SU-DHL-6 (cell line): ENCODE data around the gene MESD.

Source experiments
- H2AFZ ChIP-seq: fragments of 200-600 bp; sonication (generic); 2 replicates; pipeline ENCODE4 v1.6.1; 2014; ENCODE audit warnings: low read depth, mild to moderate bottlenecking, moderate library complexity, mixed read lengths, antibody characterized with exemption, low read length; ENCODE audit not compliant: severe bottlenecking
- H3F3A ChIP-seq: fragments of 200-600 bp; shearing (Covaris generic); 2 replicates; pipeline ENCODE4 v1.6.0; 2016; ENCODE audit warnings: antibody characterized with exemption, mild to moderate bottlenecking; ENCODE audit not compliant: insufficient read depth
- H3K27ac ChIP-seq: fragments of 200-600 bp; sonication (generic); 2 replicates; pipeline ENCODE4 v1.5.1; 2016; ENCODE audit warnings: low read depth, mild to moderate bottlenecking, low read length, moderate library complexity, mixed read lengths
- H3K27me3 ChIP-seq: fragments of 200-600 bp; sonication (generic), shearing (Covaris generic); 2 replicates; pipeline ENCODE4 v1.6.0; 2014; ENCODE audit warnings: mild to moderate bottlenecking, low read length
- H3K36me3 ChIP-seq: fragments of 200-600 bp; sonication (generic); 2 replicates; pipeline ENCODE4 v1.6.1; 2014; ENCODE audit warnings: mild to moderate bottlenecking, low read length, mixed read lengths
- H3K4me2 ChIP-seq: fragments of 300-600, 200-600 bp; shearing (Covaris generic), sonication (generic); 2 replicates; pipeline ENCODE4 v1.6.0; 2014; ENCODE audit warnings: low read length, low read depth, mild to moderate bottlenecking; ENCODE audit not compliant: poor library complexity, severe bottlenecking
- H3K4me3 ChIP-seq: fragments of 200-600 bp; sonication (generic); 2 replicates; pipeline ENCODE4 v1.5.1; 2014; ENCODE audit warnings: antibody characterized with exemption, low read length, mild to moderate bottlenecking, mixed read lengths; ENCODE audit not compliant: insufficient read depth, poor library complexity, severe bottlenecking
- H3K79me2 ChIP-seq: fragments of 200-600 bp; sonication (generic); 2 replicates; pipeline ENCODE4 v1.6.1; 2014; ENCODE audit warnings: mild to moderate bottlenecking, low read length, moderate library complexity; ENCODE audit not compliant: insufficient read depth
- H3K9ac ChIP-seq: fragments of 200-600 bp; sonication (generic); 2 replicates; pipeline ENCODE4 v1.7.0; 2014; ENCODE audit warnings: mild to moderate bottlenecking, low read length
- H3K9me2 ChIP-seq: fragments of 200-600 bp; sonication (generic); replicated peaks from 2 replicates; pipeline ENCODE4 v1.6.1; 2014; ENCODE audit warnings: low read length; ENCODE audit not compliant: insufficient read depth
- H3K9me3 ChIP-seq: fragments of 200-600 bp; sonication (generic); 2 replicates; pipeline ENCODE4 v1.6.1; 2014; ENCODE audit warnings: low read length, mixed read lengths; ENCODE audit not compliant: insufficient read depth
- H4K20me1 ChIP-seq: fragments of 200-600 bp; sonication (generic); 2 replicates; pipeline ENCODE4 v1.6.1; 2014; ENCODE audit warnings: low read depth, mild to moderate bottlenecking, antibody characterized with exemption, low read length, moderate library complexity, mixed read lengths
- EZH2phosphoT487 ChIP-seq: fragments of 200-600 bp; sonication (generic), shearing (Covaris generic); conservative IDR thresholded peaks from 2 replicates; pipeline ENCODE4 v1.6.1; 2018; ENCODE audit warnings: mild to moderate bottlenecking, antibody characterized with exemption, low read length, moderate library complexity, mixed read lengths
- TF ChIP-seq, protein P1 (sequence below): fragments of 200-600 bp; sonication (generic); IDR thresholded peaks from one replicate; pipeline ENCODE4 v1.5.1; 2017; ENCODE audit warnings: antibody characterized with exemption, mild to moderate bottlenecking, low read length, moderate library complexity; ENCODE audit not compliant: insufficient read depth, poor library complexity, severe bottlenecking

MESD gene

DNA sequence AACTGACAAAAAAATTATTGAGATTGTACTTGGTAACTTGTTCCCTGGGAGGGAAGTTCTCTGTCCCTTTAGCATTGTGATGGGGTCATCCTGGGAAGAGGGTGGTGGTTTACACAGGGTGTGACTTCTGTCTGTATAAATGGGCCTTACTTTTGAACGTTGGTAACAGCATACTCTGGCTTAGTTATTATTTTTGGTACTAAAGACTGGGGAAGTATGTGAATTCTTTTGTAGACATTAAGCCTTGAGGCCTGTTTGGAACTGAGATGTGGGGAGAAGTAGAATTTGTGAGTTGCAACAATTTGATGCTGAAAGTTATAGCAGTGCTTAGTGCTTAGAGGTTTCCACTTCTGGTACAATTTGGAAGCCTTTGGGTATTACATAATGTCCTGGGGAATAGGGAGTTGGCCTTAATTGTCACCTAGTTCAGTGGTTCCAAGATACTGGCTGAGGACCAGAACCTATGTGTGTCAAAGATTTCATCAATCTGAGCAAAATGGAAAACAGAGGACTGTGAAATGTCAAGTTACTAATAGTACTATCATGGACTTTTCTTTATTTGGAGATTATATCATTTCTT is 27.0 kb upstream of the MESD start:
- TF ChIP-seq, protein P1, sequence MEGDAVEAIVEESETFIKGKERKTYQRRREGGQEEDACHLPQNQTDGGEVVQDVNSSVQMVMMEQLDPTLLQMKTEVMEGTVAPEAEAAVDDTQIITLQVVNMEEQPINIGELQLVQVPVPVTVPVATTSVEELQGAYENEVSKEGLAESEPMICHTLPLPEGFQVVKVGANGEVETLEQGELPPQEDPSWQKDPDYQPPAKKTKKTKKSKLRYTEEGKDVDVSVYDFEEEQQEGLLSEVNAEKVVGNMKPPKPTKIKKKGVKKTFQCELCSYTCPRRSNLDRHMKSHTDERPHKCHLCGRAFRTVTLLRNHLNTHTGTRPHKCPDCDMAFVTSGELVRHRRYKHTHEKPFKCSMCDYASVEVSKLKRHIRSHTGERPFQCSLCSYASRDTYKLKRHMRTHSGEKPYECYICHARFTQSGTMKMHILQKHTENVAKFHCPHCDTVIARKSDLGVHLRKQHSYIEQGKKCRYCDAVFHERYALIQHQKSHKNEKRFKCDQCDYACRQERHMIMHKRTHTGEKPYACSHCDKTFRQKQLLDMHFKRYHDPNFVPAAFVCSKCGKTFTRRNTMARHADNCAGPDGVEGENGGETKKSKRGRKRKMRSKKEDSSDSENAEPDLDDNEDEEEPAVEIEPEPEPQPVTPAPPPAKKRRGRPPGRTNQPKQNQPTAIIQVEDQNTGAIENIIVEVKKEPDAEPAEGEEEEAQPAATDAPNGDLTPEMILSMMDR, result no peak
- TF ChIP-seq EZH2phosphoT487, result no peak
- no peaks in the 10 kb centered on the region for H3K27me3 ChIP-seq
- H3K79me2 ChIP-seq, result no peaks in the 10 kb centered on the region
- H3K36me3 ChIP-seq, result no peaks in the 10 kb centered on the region
- no peaks in the 10 kb centered on the region for H4K20me1 ChIP-seq
- no peaks in the 10 kb centered on the region for H3K9me2 ChIP-seq
- no peak overlapping the region for H3K27ac ChIP-seq
- no peak overlapping the region for H3K9ac ChIP-seq
- no peaks in the 10 kb centered on the region for H3F3A ChIP-seq
- H3K4me3 ChIP-seq, result no peak overlapping the region
- H3K9me3 ChIP-seq, result no peaks in the 10 kb centered on the region
- no peak overlapping the region for H3K4me2 ChIP-seq
- no peak overlapping the region for H2AFZ ChIP-seq

DNA sequence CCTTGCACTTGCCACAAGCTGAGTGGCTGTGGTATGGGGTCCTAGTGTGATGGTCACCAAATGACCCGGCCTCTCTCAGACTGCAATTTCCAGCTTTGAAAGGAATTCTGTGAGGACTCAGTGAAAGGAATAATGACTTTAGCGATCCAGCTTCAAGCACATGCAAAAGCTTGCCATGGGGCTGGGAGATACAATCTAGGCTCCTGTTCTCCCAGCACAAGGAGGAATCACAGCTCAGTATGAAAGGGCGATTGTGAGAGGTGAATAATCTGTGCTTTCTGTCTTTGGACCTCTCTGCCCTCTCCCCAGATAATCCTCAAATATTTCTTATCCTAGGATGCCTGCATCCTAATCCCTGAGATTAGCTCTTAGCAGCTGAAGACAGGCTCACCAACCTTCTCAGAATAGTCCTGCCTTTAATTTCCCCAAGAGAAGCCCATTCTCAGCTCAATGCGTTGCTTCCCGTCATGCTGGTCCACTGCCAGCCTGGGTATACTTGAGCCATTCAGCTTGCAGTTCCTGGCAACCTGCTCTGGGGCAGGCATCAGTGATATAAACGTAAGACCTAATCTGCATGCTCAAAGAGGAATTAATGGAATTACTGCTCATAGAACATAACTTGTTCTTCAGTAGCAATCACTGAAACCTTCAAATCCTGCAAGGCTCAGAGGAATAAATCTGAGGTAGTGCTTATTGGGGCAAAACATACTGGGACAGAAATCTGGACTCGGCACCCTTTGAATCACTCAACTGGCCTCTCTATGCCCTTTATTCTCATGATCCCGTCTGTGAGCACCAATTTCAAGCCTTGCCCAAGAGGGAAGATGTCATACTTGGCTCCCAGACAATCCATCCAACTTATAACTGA is 26.2 kb upstream of the MESD start:
- no peaks in the 10 kb centered on the region for H3K36me3 ChIP-seq
- TF ChIP-seq EZH2phosphoT487, result no peak
- TF ChIP-seq, protein P1, result no peak
- H3K9me2 ChIP-seq, result no peaks in the 10 kb centered on the region
- no peaks in the 10 kb centered on the region for H3K9me3 ChIP-seq
- no peak overlapping the region for H3K27ac ChIP-seq
- H3K27me3 ChIP-seq, result no peaks in the 10 kb centered on the region
- H3K4me3 ChIP-seq, result no peak overlapping the region
- no peaks in the 10 kb centered on the region for H3K79me2 ChIP-seq
- no peak overlapping the region for H3K9ac ChIP-seq
- no peak overlapping the region for H2AFZ ChIP-seq
- no peaks in the 10 kb centered on the region for H3F3A ChIP-seq
- no peaks in the 10 kb centered on the region for H4K20me1 ChIP-seq
- H3K4me2 ChIP-seq, result no peak overlapping the region

DNA sequence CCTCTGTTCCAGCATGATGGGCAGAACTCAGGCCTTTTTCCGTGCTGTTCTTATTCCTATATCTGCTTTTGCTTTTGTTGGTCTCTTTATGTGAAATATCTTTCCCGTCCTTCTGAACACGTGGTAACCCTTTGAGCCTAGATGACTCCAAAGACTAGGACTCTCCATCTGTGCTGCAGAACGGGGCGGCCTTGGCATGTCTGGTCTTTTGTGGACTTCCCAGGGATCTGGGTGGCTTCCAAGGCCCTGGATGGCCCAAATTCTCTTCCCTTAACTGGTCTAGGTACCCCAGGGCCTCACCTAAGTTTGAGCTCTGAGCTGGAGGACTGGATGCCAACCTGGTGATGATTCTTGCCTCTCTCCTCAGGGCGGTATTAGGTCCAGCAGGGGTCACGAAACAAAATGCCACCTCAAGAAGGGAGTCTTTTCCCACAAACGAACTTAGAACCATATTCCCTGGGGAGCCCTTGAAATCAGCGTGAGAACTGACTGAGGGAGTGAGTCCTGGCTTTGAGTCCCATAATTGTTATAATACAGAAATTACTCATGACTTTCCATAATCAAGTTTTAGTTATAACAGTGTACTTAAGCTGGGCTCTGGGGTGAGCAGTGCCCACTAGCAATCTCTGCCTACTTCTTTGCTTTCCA is 25.0 kb upstream of the MESD start:
- Histone ChIP-seq H3K9ac (no peak overlapping the region), H3F3A (no peaks in the 10 kb centered on the region), H3K27me3 (no peaks in the 10 kb centered on the region), H3K27ac (no peak overlapping the region), H3K9me2 (no peaks in the 10 kb centered on the region), H3K79me2 (no peaks in the 10 kb centered on the region), H3K9me3 (no peaks in the 10 kb centered on the region), H3K4me2 (no peak overlapping the region), H2AFZ (no peak overlapping the region), H3K36me3 (no peaks in the 10 kb centered on the region), H4K20me1 (no peaks in the 10 kb centered on the region), H3K4me3 (no peak overlapping the region)
- no peak for TF ChIP-seq EZH2phosphoT487
- TF ChIP-seq, protein P1, result no peak
